ENCODE measurements around the gene MLKL.

GRCh38 chr16:74738113-74738541, 37.5 kb upstream of the MLKL start:
- no peak for TF ChIP-seq EZH2phosphoT487 (IDR thresholded peaks at IDR 0.05; ENCODE audit: low read depth)
- no peak for TF ChIP-seq CTCF (IDR thresholded peaks at IDR 0.05; ENCODE audit: low read depth, low read length)

All from OCI-LY3 (cell line).